SU-DHL-6 (cell line): Measurements from ENCODE around the gene PTPRG.

Source experiments
- H2AFZ ChIP-seq: fragments of 200-600 bp; sonication (generic); 2 replicates; pipeline ENCODE4 v1.6.1; 2014; ENCODE audit warnings: low read depth, mild to moderate bottlenecking, moderate library complexity, mixed read lengths, antibody characterized with exemption, low read length; ENCODE audit not compliant: severe bottlenecking
- H3F3A ChIP-seq: fragments of 200-600 bp; shearing (Covaris generic); 2 replicates; pipeline ENCODE4 v1.6.0; 2016; ENCODE audit warnings: antibody characterized with exemption, mild to moderate bottlenecking; ENCODE audit not compliant: insufficient read depth
- H3K27ac ChIP-seq: fragments of 200-600 bp; sonication (generic); 2 replicates; pipeline ENCODE4 v1.5.1; 2016; ENCODE audit warnings: low read depth, mild to moderate bottlenecking, low read length, moderate library complexity, mixed read lengths
- H3K27me3 ChIP-seq: fragments of 200-600 bp; sonication (generic), shearing (Covaris generic); 2 replicates; pipeline ENCODE4 v1.6.0; 2014; ENCODE audit warnings: mild to moderate bottlenecking, low read length
- H3K36me3 ChIP-seq: fragments of 200-600 bp; sonication (generic); 2 replicates; pipeline ENCODE4 v1.6.1; 2014; ENCODE audit warnings: mild to moderate bottlenecking, low read length, mixed read lengths
- H3K4me2 ChIP-seq: fragments of 300-600, 200-600 bp; shearing (Covaris generic), sonication (generic); 2 replicates; pipeline ENCODE4 v1.6.0; 2014; ENCODE audit warnings: low read length, low read depth, mild to moderate bottlenecking; ENCODE audit not compliant: poor library complexity, severe bottlenecking
- H3K4me3 ChIP-seq: fragments of 200-600 bp; sonication (generic); 2 replicates; pipeline ENCODE4 v1.5.1; 2014; ENCODE audit warnings: antibody characterized with exemption, low read length, mild to moderate bottlenecking, mixed read lengths; ENCODE audit not compliant: insufficient read depth, poor library complexity, severe bottlenecking
- H3K79me2 ChIP-seq: fragments of 200-600 bp; sonication (generic); 2 replicates; pipeline ENCODE4 v1.6.1; 2014; ENCODE audit warnings: mild to moderate bottlenecking, low read length, moderate library complexity; ENCODE audit not compliant: insufficient read depth
- H3K9ac ChIP-seq: fragments of 200-600 bp; sonication (generic); 2 replicates; pipeline ENCODE4 v1.7.0; 2014; ENCODE audit warnings: mild to moderate bottlenecking, low read length
- H3K9me2 ChIP-seq: fragments of 200-600 bp; sonication (generic); replicated peaks from 2 replicates; pipeline ENCODE4 v1.6.1; 2014; ENCODE audit warnings: low read length; ENCODE audit not compliant: insufficient read depth
- H3K9me3 ChIP-seq: fragments of 200-600 bp; sonication (generic); 2 replicates; pipeline ENCODE4 v1.6.1; 2014; ENCODE audit warnings: low read length, mixed read lengths; ENCODE audit not compliant: insufficient read depth
- H4K20me1 ChIP-seq: fragments of 200-600 bp; sonication (generic); 2 replicates; pipeline ENCODE4 v1.6.1; 2014; ENCODE audit warnings: low read depth, mild to moderate bottlenecking, antibody characterized with exemption, low read length, moderate library complexity, mixed read lengths
- EZH2phosphoT487 ChIP-seq: fragments of 200-600 bp; sonication (generic), shearing (Covaris generic); conservative IDR thresholded peaks from 2 replicates; pipeline ENCODE4 v1.6.1; 2018; ENCODE audit warnings: mild to moderate bottlenecking, antibody characterized with exemption, low read length, moderate library complexity, mixed read lengths
- TF ChIP-seq, protein P1 (sequence below): fragments of 200-600 bp; sonication (generic); IDR thresholded peaks from one replicate; pipeline ENCODE4 v1.5.1; 2017; ENCODE audit warnings: antibody characterized with exemption, mild to moderate bottlenecking, low read length, moderate library complexity; ENCODE audit not compliant: insufficient read depth, poor library complexity, severe bottlenecking

PTPRG gene

DNA sequence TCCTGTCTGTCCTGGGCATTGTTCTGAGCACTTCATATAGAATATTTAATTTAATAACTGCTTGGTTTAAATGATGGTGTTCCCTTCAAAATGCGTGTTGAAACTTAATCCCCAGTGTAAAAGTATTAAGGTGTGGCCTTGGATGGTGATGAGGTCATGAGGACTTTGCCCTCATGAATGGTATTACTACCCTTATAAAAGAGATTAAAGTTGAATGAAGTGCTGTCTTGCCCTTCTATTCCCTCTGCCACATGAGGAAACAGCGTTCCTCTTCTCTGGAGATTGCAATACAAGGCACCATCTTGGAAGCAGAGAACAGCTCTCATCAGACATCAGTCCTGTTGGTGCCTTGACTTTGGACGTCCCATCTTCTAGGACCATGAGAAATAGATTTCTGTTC, 374.4 kb downstream of the PTPRG start:
- TF ChIP-seq, protein P1, sequence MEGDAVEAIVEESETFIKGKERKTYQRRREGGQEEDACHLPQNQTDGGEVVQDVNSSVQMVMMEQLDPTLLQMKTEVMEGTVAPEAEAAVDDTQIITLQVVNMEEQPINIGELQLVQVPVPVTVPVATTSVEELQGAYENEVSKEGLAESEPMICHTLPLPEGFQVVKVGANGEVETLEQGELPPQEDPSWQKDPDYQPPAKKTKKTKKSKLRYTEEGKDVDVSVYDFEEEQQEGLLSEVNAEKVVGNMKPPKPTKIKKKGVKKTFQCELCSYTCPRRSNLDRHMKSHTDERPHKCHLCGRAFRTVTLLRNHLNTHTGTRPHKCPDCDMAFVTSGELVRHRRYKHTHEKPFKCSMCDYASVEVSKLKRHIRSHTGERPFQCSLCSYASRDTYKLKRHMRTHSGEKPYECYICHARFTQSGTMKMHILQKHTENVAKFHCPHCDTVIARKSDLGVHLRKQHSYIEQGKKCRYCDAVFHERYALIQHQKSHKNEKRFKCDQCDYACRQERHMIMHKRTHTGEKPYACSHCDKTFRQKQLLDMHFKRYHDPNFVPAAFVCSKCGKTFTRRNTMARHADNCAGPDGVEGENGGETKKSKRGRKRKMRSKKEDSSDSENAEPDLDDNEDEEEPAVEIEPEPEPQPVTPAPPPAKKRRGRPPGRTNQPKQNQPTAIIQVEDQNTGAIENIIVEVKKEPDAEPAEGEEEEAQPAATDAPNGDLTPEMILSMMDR, result no peak
- no peak for TF ChIP-seq EZH2phosphoT487
- no peak overlapping the region for H3K9ac ChIP-seq

DNA sequence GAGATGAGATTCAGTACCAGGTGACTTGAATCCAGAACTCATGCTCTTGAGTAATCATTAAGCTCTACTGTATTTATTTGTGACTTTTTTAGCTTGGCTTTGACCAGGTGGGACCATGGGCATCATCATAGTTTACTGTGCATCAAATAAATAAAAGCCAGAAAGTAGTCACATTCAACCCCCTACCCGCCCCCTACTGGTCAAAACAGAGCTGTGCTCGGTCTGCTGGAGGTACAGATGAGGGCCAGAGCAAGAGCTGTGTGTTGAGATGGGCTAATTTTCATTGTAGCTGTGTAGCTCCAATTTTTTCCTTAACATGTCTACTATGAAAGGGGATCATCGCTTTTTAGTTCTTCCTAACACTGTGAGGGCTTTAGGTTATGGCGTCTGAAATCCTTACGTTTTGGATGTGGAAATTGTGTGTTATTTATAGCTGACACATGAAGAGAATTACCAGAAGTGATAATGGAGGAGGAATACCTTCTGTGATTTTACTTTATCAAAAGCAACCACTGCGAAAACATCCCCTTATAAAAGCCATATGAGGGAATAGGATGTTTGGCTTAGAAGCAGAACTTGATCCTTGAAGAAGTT, 375.1 kb downstream of the PTPRG start:
- no peak overlapping the region for H3K9ac ChIP-seq
- H3K79me2 ChIP-seq, result no peaks in the 10 kb centered on the region
- no peak overlapping the region for H2AFZ ChIP-seq
- H3K9me2 ChIP-seq, result no peaks in the 10 kb centered on the region
- H3K27me3 ChIP-seq, result no peaks in the 10 kb centered on the region
- H3K9me3 ChIP-seq, result no peaks in the 10 kb centered on the region
- no peaks in the 10 kb centered on the region for H3F3A ChIP-seq
- no peak overlapping the region for H3K27ac ChIP-seq
- TF ChIP-seq EZH2phosphoT487, result no peak
- TF ChIP-seq, protein P1, result peak; percentile 78
- no peaks in the 10 kb centered on the region for H4K20me1 ChIP-seq
- H3K4me3 ChIP-seq, result no peak overlapping the region
- H3K4me2 ChIP-seq, result no peak overlapping the region
- H3K36me3 ChIP-seq, result no peaks in the 10 kb centered on the region

More for the DNA sequence above, 374.4 kb downstream of the PTPRG start:
- no peaks in the 10 kb centered on the region for H3F3A ChIP-seq
- no peaks in the 10 kb centered on the region for H3K9me3 ChIP-seq
- no peak overlapping the region for H3K27ac ChIP-seq
- no peaks in the 10 kb centered on the region for H4K20me1 ChIP-seq
- H3K27me3 ChIP-seq, result no peaks in the 10 kb centered on the region
- no peaks in the 10 kb centered on the region for H3K36me3 ChIP-seq
- H2AFZ ChIP-seq, result no peak overlapping the region
- no peaks in the 10 kb centered on the region for H3K9me2 ChIP-seq
- H3K79me2 ChIP-seq, result no peaks in the 10 kb centered on the region
- no peak overlapping the region for H3K4me3 ChIP-seq
- no peak overlapping the region for H3K4me2 ChIP-seq

DNA sequence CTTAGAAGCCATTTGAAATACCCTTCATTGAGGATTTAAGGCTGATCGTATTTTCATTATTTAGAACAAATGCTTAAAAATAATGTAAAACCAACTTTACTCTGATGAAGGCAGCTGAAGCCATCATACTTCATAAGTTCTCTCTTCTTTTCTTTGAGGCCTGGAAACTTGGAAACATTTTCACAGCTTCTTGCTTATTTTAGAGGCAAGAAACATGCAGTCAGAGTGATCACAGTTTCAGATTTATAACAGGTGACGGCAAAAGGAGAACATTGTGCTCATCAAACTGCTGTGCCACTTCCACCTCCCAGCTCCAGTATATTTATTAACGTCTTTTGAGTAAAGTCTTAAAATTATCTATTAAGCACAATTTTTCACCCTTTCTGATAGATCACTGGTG, 376.1 kb downstream of the PTPRG start:
- H3K79me2 ChIP-seq, result no peaks in the 10 kb centered on the region
- H3K9me3 ChIP-seq, result no peaks in the 10 kb centered on the region
- no peaks in the 10 kb centered on the region for H4K20me1 ChIP-seq
- no peak for TF ChIP-seq EZH2phosphoT487
- TF ChIP-seq, protein P1, result no peak
- H3F3A ChIP-seq, result no peaks in the 10 kb centered on the region
- H3K4me3 ChIP-seq, result no peak overlapping the region
- no peak overlapping the region for H3K4me2 ChIP-seq
- H3K27ac ChIP-seq, result no peak overlapping the region
- H2AFZ ChIP-seq, result no peak overlapping the region
- no peaks in the 10 kb centered on the region for H3K9me2 ChIP-seq
- no peaks in the 10 kb centered on the region for H3K36me3 ChIP-seq
- no peak overlapping the region for H3K9ac ChIP-seq
- no peaks in the 10 kb centered on the region for H3K27me3 ChIP-seq
